Tibial nerve (tissue), 4 donors: Measurements from ENCODE around the gene CAMK2B. TPM values are rescaled to one million over a fixed set of nuclear protein-coding genes. Genes with fewer than 3 reads are reported as not detected.

ENCODE experiments used
- DNase-seq, 2 donors: peaks; one replicate each; pipeline ENCODE4 v3.0.0-alpha.2; 2019; ENCODE audit warnings: low spot score in 2 of 2
- H3K27ac ChIP-seq, 4 donors: fragments of 200-600 bp; sonication (generic) in 3 of 4; one replicate each; pipeline ENCODE4 v1.5.1; 2017 to 2019; ENCODE audit warnings: mild to moderate bottlenecking in 1 of 4
- H3K27me3 ChIP-seq, 2 donors: fragments of 200-600 bp; sonication (generic) in 1 of 2; one replicate each; pipeline versions ENCODE4 v1.5.1 to v1.6.0; 2017 to 2019
- H3K36me3 ChIP-seq, 3 donors: fragments of 200-600 bp; sonication (generic); one replicate each; pipeline ENCODE4 v1.5.1; 2018 to 2019
- H3K4me1 ChIP-seq, 4 donors: fragments of 200-600 bp; sonication (generic) in 3 of 4; one replicate each; pipeline ENCODE4 v1.5.1; 2017 to 2019
- H3K4me3 ChIP-seq, 4 donors: fragments of 200-600 bp; sonication (generic) in 3 of 4; one replicate each; pipeline ENCODE4 v1.5.1; 2017 to 2019; ENCODE audit warnings: mild to moderate bottlenecking in 1 of 4, moderate library complexity in 1 of 4
- H3K9me3 ChIP-seq, 4 donors: fragments of 200-600 bp; sonication (generic) in 3 of 4; one replicate each; pipeline ENCODE4 v1.5.1; 2017 to 2019
- CTCF ChIP-seq, 5 experiments: fragments of 200-600 bp in 3 of 5; fragments of 450-650 bp in 2 of 5; sonication (generic) in 3 of 5; IDR thresholded peaks; one replicate each; pipeline ENCODE4 v1.5.1; 2016 to 2019; ENCODE audit warnings: antibody characterized with exemption in 5 of 5, mild to moderate bottlenecking in 3 of 5, moderate library complexity in 2 of 5
- EP300 ChIP-seq, 2 donors: sonication (generic); formaldehyde crosslinking; IDR thresholded peaks; one replicate each; pipeline ENCODE4 v1.6.1; 2017; ENCODE audit warnings: antibody characterized with exemption in 2 of 2, mild to moderate bottlenecking in 1 of 2
- POLR2A ChIP-seq, 2 donors: fragments of 450-650 bp; IDR thresholded peaks; one replicate each; pipeline ENCODE4 v1.6.1; 2017; ENCODE audit warnings: antibody characterized with exemption in 2 of 2, mild to moderate bottlenecking in 2 of 2, moderate library complexity in 2 of 2
- WGBS, 2 donors: methylation state at CpG; one replicate each; pipeline ENCODE4 v1.1.5; 2018; 5-methylcytosine and 5-hydroxymethylcytosine counted together
- total RNA-seq, 4 donors: library from RNA; depleted of rRNA; stranded (reverse); fragments of >200 nt; gene quantifications; one replicate each; pipeline ENCODE4 v1.1.0, GENCODE V29; 2016

CAMK2B gene
- total RNA-seq, 4 donors from 2014 or later = 9.0 to 14.7 (median 10.9) TPM

- Histone ChIP-seq H3K4me1 (peaks cover 0 to 2% (median under 1%) of the 10 kb centered on the region in 4 donors), H3K4me3 (no peak overlapping the region), H3K27ac (no peak overlapping the region), H3K9me3 (no peaks in the 10 kb centered on the region), H3K27me3 (peaks cover 0 to 20% of the 10 kb centered on the region in 2 donors), H3K36me3 (no peaks in the 10 kb centered on the region)
- no peak for TF ChIP-seq POLR2A (IDR thresholded peaks at IDR 0.05)
- peak; percentile 41 to 60 (median 44) for TF ChIP-seq CTCF (IDR thresholded peaks at IDR 0.05)
- 30 to 48% methylated on average over 3 of the region's 3 CpGs for WGBS, 2 donors
- peak in 1 of 2 donors; percentile 29 for DNase-seq
Observed at GRCh38 chr7:44196450-44196872, 128.9 kb downstream of the CAMK2B start.

- WGBS, 2 donors = 55 to 59% methylated on average over 1 of the region's 1 CpG
- no peak for DNase-seq
Observed at GRCh38 chr7:44195889-44196288, 129.5 kb downstream of the CAMK2B start.

GRCh38 chr7:44194562-44195145 is 130.7 kb downstream of the CAMK2B start:
- Histone ChIP-seq H3K9me3 (no peaks in the 10 kb centered on the region), H3K36me3 (no peaks in the 10 kb centered on the region), H3K4me1 (no peaks in the 10 kb centered on the region), H3K4me3 (no peak overlapping the region), H3K27me3 (peaks cover 0 to 25% of the 10 kb centered on the region in 2 donors), H3K27ac (no peak overlapping the region)
- 48 to 66% methylated on average over 3 of the region's 3 CpGs for WGBS, 2 donors
- TF ChIP-seq CTCF (IDR thresholded peaks at IDR 0.05) (no peak), POLR2A (IDR thresholded peaks at IDR 0.05) (no peak), EP300 (IDR thresholded peaks at IDR 0.05) (no peak)
- no peak for DNase-seq

More at GRCh38 chr7:44195889-44196288, 129.5 kb downstream of the CAMK2B start:
- peaks cover 0 to 20% of the 10 kb centered on the region in 2 donors for H3K27me3 ChIP-seq
- H3K27ac ChIP-seq = no peak overlapping the region
- TF ChIP-seq CTCF (IDR thresholded peaks at IDR 0.05) = no peak
- no peak for TF ChIP-seq EP300 (IDR thresholded peaks at IDR 0.05)
- TF ChIP-seq POLR2A (IDR thresholded peaks at IDR 0.05) = no peak
- H3K9me3 ChIP-seq = no peaks in the 10 kb centered on the region
- H3K4me1 ChIP-seq = no peaks in the 10 kb centered on the region
- H3K36me3 ChIP-seq = no peaks in the 10 kb centered on the region
- no peak overlapping the region for H3K4me3 ChIP-seq

- 51 to 58% methylated on average over 2 of the region's 2 CpGs for WGBS, 2 donors
- Histone ChIP-seq H3K4me1 (no peaks in the 10 kb centered on the region), H3K27me3 (peaks cover 0 to 25% of the 10 kb centered on the region in 2 donors), H3K9me3 (no peaks in the 10 kb centered on the region), H3K36me3 (no peaks in the 10 kb centered on the region), H3K4me3 (no peak overlapping the region), H3K27ac (no peak overlapping the region)
- DNase-seq = no peak
- TF ChIP-seq EP300 (IDR thresholded peaks at IDR 0.05) (no peak), CTCF (IDR thresholded peaks at IDR 0.05) (no peak), POLR2A (IDR thresholded peaks at IDR 0.05) (no peak)
Observed at GRCh38 chr7:44194069-44194468, 131.3 kb downstream of the CAMK2B start.

- Histone ChIP-seq H3K4me1 (no peaks in the 10 kb centered on the region), H3K36me3 (no peaks in the 10 kb centered on the region), H3K27me3 (peaks cover 0 to 25% of the 10 kb centered on the region in 2 donors), H3K9me3 (no peaks in the 10 kb centered on the region), H3K27ac (no peak overlapping the region), H3K4me3 (no peak overlapping the region)
- no peak for TF ChIP-seq POLR2A (IDR thresholded peaks at IDR 0.05)
- TF ChIP-seq EP300 (IDR thresholded peaks at IDR 0.05) = no peak
- TF ChIP-seq CTCF (IDR thresholded peaks at IDR 0.05) = no peak
- DNase-seq = no peak
- 85% methylated on average over 7 of the region's 7 CpGs for WGBS, 2 donors
Observed at GRCh38 chr7:44193011-44193802, 132.2 kb downstream of the CAMK2B start.
